Muscle of leg (tissue), 16 donors: ENCODE measurements around the gene GK2. TPM values are rescaled to one million over a fixed set of nuclear protein-coding genes. Genes with fewer than 3 reads are reported as not detected.

Experiments
- DNase-seq: peaks from one replicate; pipeline ENCODE4 v3.0.0; 2013
- H3K27ac ChIP-seq: one replicate; pipeline ENCODE4 v1.5.1; 2013; ENCODE audit warnings: mild to moderate bottlenecking, low read length, control low read depth
- H3K27me3 ChIP-seq: one replicate; pipeline ENCODE4 v1.6.1; 2013; ENCODE audit warnings: low read length; ENCODE audit not compliant: control insufficient read depth, insufficient read depth
- H3K36me3 ChIP-seq: one replicate; pipeline ENCODE4 v1.6.1; 2013; ENCODE audit warnings: low read length; ENCODE audit not compliant: control insufficient read depth, insufficient read depth
- H3K4me1 ChIP-seq: one replicate; pipeline ENCODE4 v1.6.1; 2013; ENCODE audit warnings: low read length; ENCODE audit not compliant: control insufficient read depth, insufficient read depth
- H3K4me3 ChIP-seq: one replicate; pipeline ENCODE4 v1.5.1; 2013; ENCODE audit warnings: low read length, control low read depth
- H3K9me3 ChIP-seq: replicated peaks from 2 replicates; pipeline ENCODE4 v1.6.1; 2013; ENCODE audit warnings: low read depth, low read length; ENCODE audit not compliant: control insufficient read depth
- WGBS: methylation state at CpG from one replicate; pipeline ENCODE4 v1.1.5; 2013; ENCODE audit warnings: missing lambda C conversion rate; ENCODE audit not compliant: insufficient coverage; 5-methylcytosine and 5-hydroxymethylcytosine counted together
- long read RNA-seq, 11 donors: transcript quantifications; one replicate each; lab custom pipeline, GENCODE V29; 2026
- polyA plus RNA-seq, 8 donors: library from polyadenylated mRNA; unstranded; fragments of 120-200 nt; gene quantifications; one replicate each; pipeline versions ENCODE4 v1.2.1 to v1.2.3, GENCODE V29; 2013; ENCODE audit warnings: inconsistent platforms in 1 of 8, low replicate concordance in 1 of 8; ENCODE audit not compliant: insufficient read length in 8 of 8, insufficient read depth in 1 of 8
- total RNA-seq: library from RNA; stranded (reverse); fragments of 120-200 nt; gene quantifications from one replicate; pipeline ENCODE4 v1.2.4, GENCODE V29; 2013

GK2 gene
- total RNA-seq (0.04 TPM), polyA plus RNA-seq (not detected)
- long read RNA-seq, donor 1 = 0 reads
- long read RNA-seq, donor 2 = 0 reads
- long read RNA-seq, donor 3 = 0 reads
- long read RNA-seq, donor 4 = 0 reads
- long read RNA-seq, donor 5 = 0 reads
- long read RNA-seq, donor 6 = 0 reads
- long read RNA-seq, donor 7, partial matches to known transcripts = 0 of 1 reads
- long read RNA-seq, donor 7, other reads (novel, unspliced or antisense) = 0 of 1 reads
- long read RNA-seq, donor 8 = 0 reads
- long read RNA-seq, donor 9 = 0 reads
- long read RNA-seq, donor 10 = 0 reads
- long read RNA-seq, donor 11 = 0 reads

- no peak for DNase-seq
- H3K27me3 ChIP-seq = no peaks in the 10 kb centered on the region
- no peak within 1 kb of the TSS for H3K27ac ChIP-seq
- H3K36me3 ChIP-seq = no peaks in the 10 kb centered on the region
- H3K9me3 ChIP-seq = no peaks in the 10 kb centered on the region
- H3K4me1 ChIP-seq = no peaks in the 10 kb centered on the region
- H3K4me3 ChIP-seq = no peak within 1 kb of the TSS
- WGBS = 95% methylated on average over 10 of the region's 16 CpGs
These were observed at the start of gene GK2 for GRCh38 chr4:79408063-79408462. Gene GK2, minus strand, starts transcription at chr4:79408228. Its CDS starts 28 bp downstream, at chr4:79408200.

GRCh38 chr4:79455216-79455615 lies 47.2 kb upstream of the GK2 start:
- H3K36me3 ChIP-seq = no peaks in the 10 kb centered on the region
- WGBS = 90% methylated on average over 2 of the region's 5 CpGs
- no peak overlapping the region for H3K4me3 ChIP-seq
- H3K27me3 ChIP-seq = no peaks in the 10 kb centered on the region
- DNase-seq = no peak
- H3K9me3 ChIP-seq = no peaks in the 10 kb centered on the region
- no peaks in the 10 kb centered on the region for H3K4me1 ChIP-seq
- H3K27ac ChIP-seq = no peak overlapping the region

GRCh38 chr4:79454656-79455055 lies 46.6 kb upstream of the GK2 start:
- no peak overlapping the region for H3K27ac ChIP-seq
- no peaks in the 10 kb centered on the region for H3K36me3 ChIP-seq
- no CpG with 5 or more reads among the region's 2 CpGs for WGBS
- H3K4me3 ChIP-seq = no peak overlapping the region
- H3K27me3 ChIP-seq = no peaks in the 10 kb centered on the region
- no peaks in the 10 kb centered on the region for H3K9me3 ChIP-seq
- H3K4me1 ChIP-seq = no peaks in the 10 kb centered on the region
- DNase-seq = no peak

GRCh38 chr4:79450053-79450452 lies 42.0 kb upstream of the GK2 start:
- WGBS = 91% methylated on average over 2 of the region's 2 CpGs
- Histone ChIP-seq H3K4me1 (peaks cover 4% of the 10 kb centered on the region), H3K4me3 (no peak overlapping the region), H3K9me3 (no peaks in the 10 kb centered on the region), H3K27ac (no peak overlapping the region), H3K36me3 (no peaks in the 10 kb centered on the region), H3K27me3 (no peaks in the 10 kb centered on the region)
- no peak for DNase-seq

- no peaks in the 10 kb centered on the region for H3K36me3 ChIP-seq
- peaks cover 4% of the 10 kb centered on the region for H3K4me1 ChIP-seq
- no peaks in the 10 kb centered on the region for H3K27me3 ChIP-seq
- WGBS = no CpG with 5 or more reads among the region's 4 CpGs
- no peak overlapping the region for H3K4me3 ChIP-seq
- H3K27ac ChIP-seq = no peak overlapping the region
- H3K9me3 ChIP-seq = no peaks in the 10 kb centered on the region
- no peak for DNase-seq
These were observed 38.1 kb upstream of the GK2 start for GRCh38 chr4:79446145-79446544.

GRCh38 chr4:79445371-79445781 lies 37.3 kb upstream of the GK2 start:
- no CpG with 5 or more reads among the region's 5 CpGs for WGBS
- DNase-seq = peak; percentile 27

GRCh38 chr4:79442422-79442821 lies 34.4 kb upstream of the GK2 start:
- H3K27ac ChIP-seq = no peak overlapping the region
- H3K9me3 ChIP-seq = no peaks in the 10 kb centered on the region
- H3K36me3 ChIP-seq = no peaks in the 10 kb centered on the region
- H3K4me3 ChIP-seq = no peak overlapping the region
- peaks cover 4% of the 10 kb centered on the region for H3K4me1 ChIP-seq
- H3K27me3 ChIP-seq = no peaks in the 10 kb centered on the region
- no peak for DNase-seq
- no CpG with 5 or more reads among the region's 3 CpGs for WGBS

More at GRCh38 chr4:79445371-79445781, 37.3 kb upstream of the GK2 start:
- peaks cover 4% of the 10 kb centered on the region for H3K4me1 ChIP-seq
- H3K36me3 ChIP-seq = no peaks in the 10 kb centered on the region
- no peak overlapping the region for H3K27ac ChIP-seq
- H3K27me3 ChIP-seq = no peaks in the 10 kb centered on the region
- no peaks in the 10 kb centered on the region for H3K9me3 ChIP-seq
- H3K4me3 ChIP-seq = no peak overlapping the region

- Histone ChIP-seq H3K27me3 (no peaks in the 10 kb centered on the region), H3K9me3 (no peaks in the 10 kb centered on the region), H3K27ac (no peak overlapping the region), H3K36me3 (no peaks in the 10 kb centered on the region), H3K4me1 (no peaks in the 10 kb centered on the region), H3K4me3 (no peak overlapping the region)
- no CpG with 5 or more reads among the region's 1 CpG for WGBS
- DNase-seq = no peak
These were observed 31.5 kb upstream of the GK2 start for GRCh38 chr4:79439489-79439888.

- WGBS = 40% methylated on average over 1 of the region's 1 CpG
- DNase-seq = peak; percentile 12
- Histone ChIP-seq H3K4me1 (peaks cover 11% of the 10 kb centered on the region), H3K36me3 (no peaks in the 10 kb centered on the region), H3K27ac (no peak overlapping the region), H3K9me3 (no peaks in the 10 kb centered on the region), H3K27me3 (no peaks in the 10 kb centered on the region), H3K4me3 (no peak overlapping the region)
These were observed 23.8 kb upstream of the GK2 start for GRCh38 chr4:79431839-79432238.

GRCh38 chr4:79429113-79429903 lies 21.3 kb upstream of the GK2 start:
- H3K4me3 ChIP-seq = no peak overlapping the region
- H3K36me3 ChIP-seq = no peaks in the 10 kb centered on the region
- peaks cover 18% of the 10 kb centered on the region for H3K4me1 ChIP-seq
- H3K9me3 ChIP-seq = no peaks in the 10 kb centered on the region
- no peak overlapping the region for H3K27ac ChIP-seq
- DNase-seq = peak; percentile 65
- WGBS = 10% methylated on average over 1 of the region's 2 CpGs
- H3K27me3 ChIP-seq = no peaks in the 10 kb centered on the region
